NCI-H1436 (cell line): ENCODE data around the gene IL18RAP.

Experiments
- DNase-seq: peaks from one replicate; lab custom pipeline; 2025; lab: John Stamatoyannopoulos, UW

Gene IL18RAP, protein sequence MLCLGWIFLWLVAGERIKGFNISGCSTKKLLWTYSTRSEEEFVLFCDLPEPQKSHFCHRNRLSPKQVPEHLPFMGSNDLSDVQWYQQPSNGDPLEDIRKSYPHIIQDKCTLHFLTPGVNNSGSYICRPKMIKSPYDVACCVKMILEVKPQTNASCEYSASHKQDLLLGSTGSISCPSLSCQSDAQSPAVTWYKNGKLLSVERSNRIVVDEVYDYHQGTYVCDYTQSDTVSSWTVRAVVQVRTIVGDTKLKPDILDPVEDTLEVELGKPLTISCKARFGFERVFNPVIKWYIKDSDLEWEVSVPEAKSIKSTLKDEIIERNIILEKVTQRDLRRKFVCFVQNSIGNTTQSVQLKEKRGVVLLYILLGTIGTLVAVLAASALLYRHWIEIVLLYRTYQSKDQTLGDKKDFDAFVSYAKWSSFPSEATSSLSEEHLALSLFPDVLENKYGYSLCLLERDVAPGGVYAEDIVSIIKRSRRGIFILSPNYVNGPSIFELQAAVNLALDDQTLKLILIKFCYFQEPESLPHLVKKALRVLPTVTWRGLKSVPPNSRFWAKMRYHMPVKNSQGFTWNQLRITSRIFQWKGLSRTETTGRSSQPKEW

GRCh38 chr2:102422910-102423309, at the start of gene IL18RAP:
Gene IL18RAP, plus strand, starts transcription at chr2:102423160. Its CDS starts 118 bp downstream, at chr2:102423278.
- DNase-seq, result no peak

- no peak for DNase-seq
Observed at GRCh38 chr2:102376052-102376591, 46.8 kb upstream of the IL18RAP start.

DNA sequence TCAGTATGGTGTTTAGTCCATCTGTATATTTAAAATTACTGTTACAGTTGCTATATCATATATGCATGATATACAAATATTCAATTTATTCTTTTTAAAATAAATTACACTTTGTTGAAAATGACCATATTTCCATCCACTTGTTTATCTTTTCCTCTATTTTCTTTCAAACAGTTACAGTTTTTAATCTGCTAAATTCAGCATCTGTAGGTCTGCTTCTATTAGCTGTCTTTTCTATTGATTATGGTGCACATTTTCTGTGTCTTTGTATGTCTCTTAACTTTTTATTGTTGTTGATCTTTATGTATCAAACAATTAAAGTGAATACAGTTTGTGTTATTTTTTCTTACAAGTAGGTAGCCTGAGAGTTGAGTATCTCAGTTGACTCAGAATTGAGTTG, 39.2 kb upstream of the IL18RAP start:
- no peak for DNase-seq

DNA sequence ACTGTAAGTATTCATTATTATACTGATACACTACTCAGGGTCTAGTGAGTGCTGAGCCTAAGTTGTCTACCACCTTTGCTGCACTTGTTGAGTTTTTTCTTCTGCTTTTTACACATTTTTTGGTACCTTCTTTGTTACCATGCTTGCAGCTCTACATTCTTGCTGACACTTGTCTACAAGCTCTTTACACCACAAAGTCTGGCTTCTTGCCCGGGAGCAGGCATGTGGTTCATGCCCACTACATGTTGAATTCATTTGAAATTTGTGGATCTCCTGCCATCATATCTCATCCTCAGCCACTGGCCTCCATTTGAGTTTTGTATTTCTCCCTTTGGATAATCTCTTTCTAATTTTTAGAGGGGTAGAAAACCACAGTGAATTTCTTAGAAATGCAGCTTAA, 37.4 kb upstream of the IL18RAP start:
- no peak for DNase-seq

DNA sequence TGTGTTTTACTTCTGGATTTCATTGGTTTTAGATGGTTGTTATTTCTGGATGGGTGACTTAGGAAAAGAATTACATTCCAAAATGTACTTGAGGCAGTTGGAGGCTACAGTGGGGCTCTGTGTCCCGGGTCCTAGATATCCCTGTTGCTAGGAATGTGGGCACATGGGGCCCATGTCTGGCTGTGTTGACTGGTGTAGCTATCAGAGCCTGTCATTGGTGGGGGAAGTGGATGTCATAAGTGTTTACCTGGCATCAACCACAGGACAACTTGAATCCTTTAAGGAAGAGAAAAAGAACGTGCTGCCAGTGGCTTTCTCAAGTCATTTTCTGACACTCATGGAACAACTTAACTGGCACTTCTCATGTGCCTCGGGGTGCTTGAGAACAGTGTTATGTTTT, 37.0 kb upstream of the IL18RAP start:
- no peak for DNase-seq

DNA sequence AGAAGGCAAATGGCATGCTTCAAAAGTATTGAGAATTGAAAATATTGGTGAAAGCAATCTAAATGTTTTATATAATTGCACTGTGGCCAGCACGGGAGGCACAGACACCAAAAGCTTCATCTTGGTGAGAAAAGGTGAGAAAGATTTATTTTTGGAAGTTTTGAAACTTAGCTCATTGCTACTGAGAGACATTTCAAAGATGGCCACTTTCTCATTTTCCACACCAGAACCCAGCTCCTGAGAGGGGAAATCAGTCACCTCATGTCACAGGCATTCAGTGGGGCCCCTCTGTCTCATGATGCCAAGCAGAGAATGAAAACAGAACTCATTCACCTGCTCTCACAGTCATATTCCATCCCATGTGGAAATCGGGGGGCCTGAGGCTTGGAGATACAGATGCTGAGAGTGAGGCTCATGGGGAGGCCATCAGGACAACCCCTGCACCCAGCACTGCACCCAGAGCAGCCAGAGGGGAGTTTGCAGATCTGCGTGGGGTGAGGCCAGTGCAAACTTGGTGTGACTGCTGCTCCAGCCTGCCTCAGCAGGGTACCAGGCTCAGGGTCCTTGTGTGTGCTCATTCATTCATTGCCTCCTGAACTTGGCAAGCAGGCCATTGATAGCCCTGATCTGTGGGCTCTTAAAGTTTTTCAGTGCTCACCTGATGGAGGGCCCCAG, 36.0 kb upstream of the IL18RAP start:
- no peak for DNase-seq

- no peak for DNase-seq
Observed at GRCh38 chr2:102387763-102388546, 35.0 kb upstream of the IL18RAP start.

- DNase-seq, result no peak
Observed at GRCh38 chr2:102391565-102391964, 31.4 kb upstream of the IL18RAP start.

DNA sequence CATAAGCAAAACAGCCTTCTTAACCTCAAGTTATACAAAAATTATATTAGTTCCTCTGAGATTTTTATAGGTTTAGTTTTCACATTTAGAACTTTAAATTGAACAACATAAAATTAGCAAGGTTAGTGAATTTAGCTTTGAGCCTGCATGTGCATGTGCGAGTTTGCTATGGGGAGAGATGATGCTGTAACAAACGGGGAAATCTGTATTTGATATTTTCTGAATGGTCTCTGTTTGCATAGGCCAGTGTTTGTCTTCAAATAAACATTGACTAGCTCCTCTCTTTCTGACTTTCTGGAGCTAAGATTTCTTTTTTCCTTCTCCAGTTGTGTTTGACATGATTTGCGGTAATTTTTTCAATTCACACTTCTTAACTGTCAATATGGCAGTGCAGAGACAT, 30.9 kb upstream of the IL18RAP start:
- no peak for DNase-seq

DNA sequence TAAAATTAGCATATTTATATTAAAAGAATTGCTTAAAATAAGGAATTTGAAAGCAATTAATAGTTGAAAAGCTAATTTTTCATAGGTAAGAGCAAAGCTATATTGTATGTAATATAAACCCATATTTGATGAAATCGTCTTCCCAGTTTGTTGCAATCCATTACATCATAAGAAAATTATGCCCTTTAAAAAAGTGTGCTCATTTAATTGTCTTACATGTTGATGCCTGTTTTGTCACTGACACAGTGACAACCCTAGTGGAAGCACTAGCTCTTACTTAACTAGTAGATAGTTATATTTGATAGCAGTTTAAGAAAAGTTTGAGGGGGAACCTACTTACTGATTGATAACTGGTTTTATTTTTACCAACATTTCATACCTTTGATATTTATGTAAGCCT, 30.0 kb upstream of the IL18RAP start:
- DNase-seq, result no peak

DNA sequence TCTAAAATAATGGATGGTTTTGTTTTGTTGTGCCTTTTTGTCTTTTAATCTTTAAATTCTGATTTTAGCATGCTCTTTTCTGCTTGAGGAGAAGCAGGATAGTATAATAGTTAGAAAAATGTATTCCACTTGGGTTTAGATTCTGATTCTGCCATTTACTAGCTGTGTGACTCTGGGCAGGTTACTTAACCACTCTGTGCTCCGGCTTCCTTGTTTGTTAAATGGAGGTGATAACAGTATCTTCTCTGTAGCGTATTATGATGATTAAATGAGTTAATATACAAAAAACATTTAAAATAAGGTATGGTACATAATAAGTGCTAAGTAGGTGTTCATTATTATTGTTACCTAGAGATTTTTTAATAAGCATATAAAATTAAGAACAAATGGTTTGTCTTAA, 26.9 kb upstream of the IL18RAP start:
- DNase-seq, result no peak

DNA sequence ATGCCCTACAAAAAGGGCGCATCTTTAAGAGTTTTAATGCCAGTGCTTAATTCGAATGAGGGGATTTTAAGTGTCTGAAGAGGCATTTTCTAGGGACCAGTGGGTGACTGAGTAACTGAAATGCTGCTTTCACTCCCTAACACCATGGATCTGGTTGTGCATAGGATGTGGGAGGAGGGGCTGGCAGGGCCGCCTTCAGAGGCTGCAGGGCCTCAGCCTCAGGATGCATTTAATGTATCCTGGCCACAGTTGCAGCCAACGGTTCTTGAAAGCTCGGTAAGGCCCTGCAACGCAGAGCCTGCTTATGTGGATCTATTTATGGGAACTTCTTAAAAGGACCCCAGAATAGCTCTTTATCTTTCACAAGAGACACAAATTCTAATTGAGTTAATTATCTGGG, 25.8 kb upstream of the IL18RAP start:
- DNase-seq, result no peak

DNA sequence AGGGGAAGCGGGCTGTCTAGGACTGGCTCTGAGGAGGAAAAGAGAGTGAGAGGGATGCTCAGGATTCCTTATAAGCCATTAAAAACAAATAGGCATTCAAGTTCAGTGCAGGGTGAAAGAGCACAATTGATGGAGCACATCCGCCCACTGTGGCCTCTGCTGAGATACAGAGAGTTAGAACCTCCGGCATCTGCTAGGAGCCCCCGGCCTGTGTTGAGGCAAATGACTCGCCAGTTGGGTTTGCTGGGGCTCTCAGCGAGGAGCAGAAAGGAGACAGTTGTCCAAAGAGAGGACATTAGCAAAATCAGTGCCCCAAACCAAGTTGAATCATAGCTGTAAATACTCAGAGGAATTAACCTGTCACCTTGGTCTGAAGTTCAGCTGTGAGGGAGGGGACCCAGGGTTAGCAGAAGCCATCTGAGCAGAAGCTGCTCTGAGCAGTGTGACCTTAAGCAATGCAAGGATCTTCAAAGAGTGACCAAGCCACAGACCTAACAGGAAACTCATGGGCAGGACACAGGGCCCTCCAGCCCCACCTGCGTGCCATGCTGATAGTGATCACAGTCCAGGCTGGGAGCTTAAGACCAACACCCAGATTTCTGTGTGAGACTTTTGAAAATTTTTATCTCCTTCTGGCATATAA, 23.3 kb upstream of the IL18RAP start:
- DNase-seq, result no peak

DNA sequence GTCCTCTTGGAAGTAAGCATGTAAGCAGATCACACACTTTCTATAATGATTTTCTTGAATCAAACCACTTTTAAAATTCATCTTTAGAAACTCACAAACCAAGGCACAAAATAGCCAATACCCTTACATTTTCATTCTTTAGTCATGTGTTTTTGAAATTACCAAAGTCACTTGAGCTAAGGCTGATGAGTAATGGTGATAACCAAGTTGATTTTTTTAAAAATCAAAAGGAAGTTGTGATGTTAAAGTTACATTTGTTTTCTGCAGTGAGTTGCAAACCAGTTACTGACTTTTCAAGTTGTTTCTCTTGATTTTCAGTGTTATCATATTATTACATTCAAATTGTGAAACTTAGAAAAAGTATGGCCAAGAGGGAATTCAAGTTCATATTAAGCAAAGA, 21.5 kb upstream of the IL18RAP start:
- DNase-seq, result no peak

DNA sequence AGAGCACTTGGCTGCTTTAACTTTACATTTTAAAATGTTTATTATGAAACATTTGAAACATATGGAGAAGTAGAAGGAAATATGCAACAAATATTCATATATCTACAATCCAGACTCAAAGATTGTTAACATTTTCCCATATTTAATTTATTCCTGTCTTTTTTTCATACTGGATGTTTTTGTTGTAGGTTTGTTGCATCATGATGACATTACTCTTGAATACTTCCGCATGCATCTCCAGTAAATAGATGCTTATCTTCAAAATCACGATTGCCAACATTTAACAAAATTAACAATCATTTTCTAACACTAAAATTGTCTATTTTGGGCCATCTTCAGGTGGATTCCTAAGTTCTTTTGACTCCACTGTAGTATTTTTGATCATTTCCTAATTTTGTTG, 21.1 kb upstream of the IL18RAP start:
- no peak for DNase-seq

DNA sequence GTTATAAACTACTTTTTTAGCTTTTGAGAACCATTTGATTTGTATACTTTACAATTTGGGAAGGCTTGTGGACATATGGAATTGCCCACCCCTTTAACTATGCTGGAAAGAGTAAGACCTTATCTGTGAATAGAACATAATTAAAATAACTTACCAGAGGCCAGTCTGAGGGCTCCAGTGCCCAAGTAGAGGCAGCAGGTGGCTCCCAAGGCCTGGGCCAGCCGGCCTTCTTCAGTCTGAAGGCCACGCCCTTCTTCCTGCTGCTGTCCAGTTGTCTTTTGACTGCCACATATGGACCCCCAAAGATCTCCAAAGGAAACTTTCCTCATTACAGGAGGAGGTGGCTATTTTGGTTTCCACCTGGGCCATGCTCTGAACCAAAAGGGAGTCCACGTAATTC, 12.0 kb upstream of the IL18RAP start:
- no peak for DNase-seq

DNA sequence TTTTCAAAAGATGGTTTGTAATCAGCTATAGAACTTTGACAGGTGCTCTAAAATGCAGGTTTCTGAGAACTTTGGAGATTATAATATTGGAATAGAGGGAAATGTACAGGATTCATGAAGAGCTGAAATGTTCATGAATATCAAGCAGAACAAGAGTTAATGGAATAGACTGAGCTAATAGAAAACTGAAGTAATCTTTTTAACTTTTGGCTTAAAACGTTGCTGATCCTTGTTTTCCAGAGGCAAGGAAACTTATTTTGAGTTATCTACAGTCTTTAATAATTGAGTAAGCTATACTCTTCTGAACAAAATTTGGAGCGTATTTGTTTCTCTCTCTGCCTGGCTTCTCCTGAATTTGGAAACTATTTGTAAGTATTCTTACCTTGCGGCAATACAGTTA, 10.8 kb upstream of the IL18RAP start:
- DNase-seq, result no peak

DNA sequence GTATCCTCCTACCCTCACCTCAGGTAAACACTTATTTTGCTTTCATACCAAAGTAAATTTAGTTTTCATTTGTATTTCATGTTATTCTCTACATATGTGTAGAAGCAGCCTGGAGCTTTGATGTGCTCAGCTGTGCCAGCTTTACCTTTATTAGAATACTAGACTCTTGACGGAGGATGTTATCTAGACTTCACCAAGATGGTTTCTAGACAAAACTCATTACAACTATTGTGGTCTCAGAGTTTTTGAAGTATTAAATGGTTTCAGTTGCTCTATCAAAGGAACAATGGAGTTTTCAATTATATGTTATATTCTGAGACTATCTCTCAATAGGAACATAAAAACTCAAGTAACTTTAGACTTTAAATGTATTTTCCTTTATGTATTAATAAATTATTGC, 5.0 kb upstream of the IL18RAP start:
- DNase-seq, result no peak

DNA sequence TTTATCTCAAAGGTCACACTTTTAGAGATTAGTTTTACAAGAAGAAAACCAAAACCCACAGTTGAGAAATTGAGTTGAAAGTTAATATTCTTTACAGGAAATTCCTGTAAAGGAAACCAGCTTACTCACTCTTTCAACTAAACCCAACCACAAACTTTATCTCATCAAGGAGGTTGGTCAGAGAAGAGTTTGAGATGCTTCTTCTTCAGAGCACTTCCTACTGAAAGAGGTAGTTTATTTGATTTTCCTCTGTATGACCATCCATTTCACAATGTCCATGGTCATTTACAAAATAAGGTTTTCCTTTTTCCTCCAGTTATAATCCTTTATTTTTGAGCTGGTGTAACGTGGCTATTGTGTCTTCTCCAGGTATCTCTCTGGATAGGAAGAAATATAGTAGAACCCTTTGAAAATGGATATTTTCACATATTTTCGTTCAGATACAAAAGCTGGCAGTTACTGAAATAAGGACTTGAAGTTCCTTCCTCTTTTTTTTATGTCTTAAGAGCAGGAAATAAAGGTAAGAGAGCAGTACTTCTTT, 4.5 kb upstream of the IL18RAP start:
- no peak for DNase-seq

DNA sequence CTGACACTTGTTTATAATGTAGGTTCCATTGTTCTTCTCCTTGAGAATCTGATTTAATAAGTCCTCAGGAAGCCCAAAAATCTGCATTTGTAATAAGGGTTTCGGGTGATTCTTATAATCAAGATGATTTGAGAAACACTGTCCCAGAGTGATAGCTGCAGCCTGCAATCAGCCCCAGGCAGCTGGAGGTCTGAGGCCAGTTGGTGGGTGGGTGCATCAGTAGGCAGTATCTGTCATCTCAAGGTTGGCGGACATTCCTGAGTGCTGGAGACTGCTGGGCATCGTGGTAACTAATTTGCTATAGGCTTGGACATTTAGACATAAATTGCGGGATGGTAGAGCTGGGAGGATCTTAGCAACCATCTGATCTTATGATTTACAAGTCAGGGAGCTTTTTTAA, 2.7 kb upstream of the IL18RAP start:
- DNase-seq, result no peak
